Nephron progenitor cell (in vitro differentiated cells): ENCODE data around the gene BMPER.

Experiments
- DNase-seq: peaks from one replicate; pipeline ENCODE4 v3.0.0; 2021
- H3K27ac Mint-ChIP-seq: 2 replicates; pipeline ENCODE4 v1.8.0; 2021; ENCODE audit warnings: mild to moderate bottlenecking, moderate library complexity, mixed read lengths
- H3K27me3 Mint-ChIP-seq: 2 replicates; pipeline ENCODE4 v1.8.0; 2021; ENCODE audit warnings: mild to moderate bottlenecking, low read depth, mixed read lengths; ENCODE audit not compliant: poor library complexity
- H3K36me3 Mint-ChIP-seq: 2 replicates; pipeline ENCODE4 v1.8.0; 2021; ENCODE audit warnings: low read depth, mixed read lengths
- H3K4me1 Mint-ChIP-seq: 2 replicates; pipeline ENCODE4 v1.8.0; 2021; ENCODE audit warnings: mixed read lengths
- H3K4me3 Mint-ChIP-seq: 2 replicates; pipeline ENCODE4 v1.8.0; 2021; ENCODE audit warnings: mild to moderate bottlenecking, moderate library complexity, mixed read lengths
- H3K9me3 Mint-ChIP-seq: 2 replicates; pipeline ENCODE4 v1.8.0; 2021; ENCODE audit warnings: mild to moderate bottlenecking, moderate library complexity, mixed read lengths
- CTCF ChIP-seq: fragments of 200-600 bp; sonication (generic); IDR thresholded peaks from 2 replicates; pipeline ENCODE4 v1.5.0; 2021; ENCODE audit warnings: antibody characterized with exemption

Gene BMPER

DNA sequence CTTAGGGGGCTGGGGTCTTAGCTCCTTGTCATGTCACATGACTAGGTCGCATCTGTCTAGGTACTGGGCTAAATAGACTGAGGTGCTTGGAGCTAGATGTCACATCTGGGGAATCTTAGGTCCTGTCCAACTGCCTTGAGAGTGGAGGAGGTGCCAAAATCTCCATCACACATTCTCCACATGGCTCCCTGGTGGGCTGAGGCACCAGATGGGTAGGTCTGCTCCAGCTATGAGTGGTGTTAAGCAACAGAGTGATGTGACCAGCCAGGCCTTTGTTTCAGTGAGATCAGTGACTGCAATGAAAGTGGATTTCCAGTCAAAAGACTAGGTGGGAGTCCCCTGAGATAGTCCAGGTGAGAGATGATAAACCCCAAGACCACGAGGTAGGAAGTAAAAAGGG, 251.8 kb downstream of the BMPER start:
- H3K4me1 Mint-ChIP-seq: peaks cover 16% of the 10 kb centered on the region
- TF ChIP-seq CTCF: no peak
- H3K27ac Mint-ChIP-seq: no peak overlapping the region
- no peaks in the 10 kb centered on the region for H3K9me3 Mint-ChIP-seq
- no peak for DNase-seq
- H3K36me3 Mint-ChIP-seq: no peaks in the 10 kb centered on the region
- no peak overlapping the region for H3K4me3 Mint-ChIP-seq
- peaks cover 2% of the 10 kb centered on the region for H3K27me3 Mint-ChIP-seq

DNA sequence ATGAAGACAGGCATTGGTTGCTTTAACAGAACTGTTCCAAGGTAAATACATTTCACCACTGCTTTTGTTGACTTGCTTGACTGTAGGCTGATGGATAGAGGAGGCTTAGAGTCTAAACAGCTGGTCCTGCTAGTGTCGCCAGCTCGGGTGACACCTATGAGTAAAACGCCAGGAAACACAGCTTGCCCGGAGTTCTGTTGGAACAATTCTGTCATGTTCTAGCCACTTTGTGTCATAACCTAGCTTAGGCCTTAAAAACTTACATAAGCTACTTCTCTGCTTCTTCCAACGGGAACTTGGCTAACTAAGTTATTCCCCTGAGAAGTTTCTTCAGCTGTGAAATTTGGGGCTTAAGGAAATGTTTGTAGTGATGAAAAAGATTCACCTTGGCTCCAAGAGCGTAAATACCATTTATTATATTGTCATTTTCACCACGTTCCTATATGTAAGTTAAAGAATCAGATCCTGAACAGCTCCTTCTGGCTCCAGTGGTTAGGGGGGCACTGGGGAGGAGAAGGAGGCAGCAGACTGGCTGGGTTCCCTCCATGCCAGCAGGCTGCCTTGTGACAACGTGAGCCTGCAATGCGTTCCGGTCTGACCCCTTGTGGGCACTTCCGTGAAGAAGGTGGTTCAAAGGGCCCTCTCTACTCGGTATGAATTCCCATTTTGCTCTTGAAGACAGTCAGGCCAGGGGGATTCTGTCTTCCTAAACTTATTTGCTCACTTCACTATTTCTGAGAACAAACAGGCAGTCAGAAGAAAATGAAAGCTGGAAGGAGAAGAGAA, 253.2 kb downstream of the BMPER start:
- H3K9me3 Mint-ChIP-seq: no peaks in the 10 kb centered on the region
- DNase-seq: no peak
- H3K27me3 Mint-ChIP-seq: peaks cover 2% of the 10 kb centered on the region
- H3K36me3 Mint-ChIP-seq: no peaks in the 10 kb centered on the region
- no peak overlapping the region for H3K27ac Mint-ChIP-seq
- no peak for TF ChIP-seq CTCF
- no peak overlapping the region for H3K4me3 Mint-ChIP-seq
- H3K4me1 Mint-ChIP-seq: peaks cover 16% of the 10 kb centered on the region

DNA sequence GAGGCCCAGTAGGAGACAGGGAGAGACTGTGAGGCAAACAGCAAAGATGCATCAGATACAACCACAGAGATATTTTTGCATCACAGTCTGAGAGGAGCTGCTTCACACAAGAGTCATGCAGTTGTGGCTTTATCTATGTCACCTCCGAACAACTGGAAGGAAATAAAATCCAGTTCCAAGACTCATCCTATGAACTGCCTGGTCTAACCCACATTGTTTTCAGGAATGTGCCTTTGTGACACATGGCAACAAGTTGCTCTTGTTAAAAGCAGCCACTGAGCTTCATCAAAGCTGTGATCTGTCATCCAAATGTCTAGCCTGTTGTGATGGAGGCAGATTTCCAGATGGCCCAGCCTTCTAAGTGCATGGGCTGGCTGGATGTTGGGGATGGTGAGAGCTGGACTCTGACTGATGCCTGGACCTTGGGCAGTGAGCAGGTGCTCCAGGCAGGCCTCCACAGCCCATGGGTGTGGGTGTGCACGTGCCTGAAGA, 255.0 kb downstream of the BMPER start:
- no peak for TF ChIP-seq CTCF
- H3K4me3 Mint-ChIP-seq: no peak overlapping the region
- H3K4me1 Mint-ChIP-seq: peaks cover 16% of the 10 kb centered on the region
- H3K27ac Mint-ChIP-seq: no peak overlapping the region
- H3K9me3 Mint-ChIP-seq: peaks cover 5% of the 10 kb centered on the region
- no peak for DNase-seq
- no peaks in the 10 kb centered on the region for H3K36me3 Mint-ChIP-seq
- peaks cover 1% of the 10 kb centered on the region for H3K27me3 Mint-ChIP-seq

DNA sequence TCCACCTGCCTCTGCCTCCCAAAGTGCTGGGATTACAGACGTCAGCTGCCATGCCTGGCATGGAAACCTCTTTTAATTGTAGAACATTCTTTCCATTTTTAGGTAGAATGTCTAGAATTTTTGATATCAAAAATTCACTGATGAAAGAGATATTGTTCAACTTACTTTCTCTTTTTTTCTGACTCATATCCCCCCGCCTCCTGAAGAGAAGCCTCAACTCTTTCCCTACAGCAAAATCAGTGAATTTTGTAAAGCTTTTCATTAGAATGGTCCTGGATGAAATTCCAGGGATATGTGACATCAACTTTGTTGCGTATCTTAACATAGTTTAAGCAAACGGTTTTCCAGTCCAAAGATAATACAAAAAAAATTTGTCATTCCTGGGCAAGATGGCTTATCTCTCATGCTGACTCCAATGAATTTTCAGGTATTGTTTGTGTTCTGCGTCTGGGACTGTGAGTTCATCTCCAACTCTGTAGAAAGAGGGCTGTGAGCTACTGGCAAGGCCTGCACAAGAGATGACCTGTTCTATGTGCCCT, 256.8 kb downstream of the BMPER start:
- Mint-ChIP-seq H3K4me3 (no peak overlapping the region), H3K9me3 (peaks cover 5% of the 10 kb centered on the region), H3K27ac (no peak overlapping the region), H3K27me3 (no peaks in the 10 kb centered on the region), H3K4me1 (peaks cover 16% of the 10 kb centered on the region), H3K36me3 (no peaks in the 10 kb centered on the region)
- DNase-seq: no peak
- TF ChIP-seq CTCF: no peak

DNA sequence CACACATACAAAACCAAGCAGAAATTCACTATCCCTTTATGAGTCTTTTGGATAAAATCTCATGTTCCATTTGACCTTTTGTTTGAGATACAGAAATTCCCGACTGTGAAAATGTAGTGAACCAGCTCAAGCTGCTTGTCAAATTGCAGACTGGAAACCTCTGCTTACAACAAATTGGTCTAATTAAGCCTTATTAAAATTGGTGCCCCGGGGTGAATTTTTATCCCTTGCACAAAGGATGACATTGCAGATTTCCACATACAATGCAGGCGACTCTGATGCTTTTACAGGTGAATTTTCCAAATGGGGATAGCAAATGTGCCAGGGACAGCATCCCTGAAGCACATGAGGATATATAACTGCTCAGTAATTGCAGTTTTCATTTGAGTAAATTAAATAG, 257.3 kb downstream of the BMPER start:
- no peak for TF ChIP-seq CTCF
- H3K27ac Mint-ChIP-seq: no peak overlapping the region

DNA sequence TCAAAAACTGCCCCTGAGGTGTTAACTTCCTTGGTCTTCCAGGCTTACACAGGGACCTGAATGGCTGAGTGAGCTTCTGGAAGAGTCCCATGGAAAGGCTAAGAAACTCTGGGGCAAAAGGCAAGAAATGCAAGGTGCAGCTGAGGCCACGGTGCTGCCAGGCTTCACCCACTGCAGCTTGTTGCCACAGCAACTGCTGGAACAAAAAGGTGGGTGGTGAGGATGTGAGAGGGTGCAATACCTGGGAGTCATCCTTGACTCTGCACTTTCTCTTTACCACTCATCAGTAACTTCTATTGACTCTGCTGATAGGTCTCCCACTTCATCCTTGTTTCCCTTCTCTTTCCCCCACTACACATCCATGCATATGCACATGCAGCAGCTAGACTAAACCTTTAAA, 258.6 kb downstream of the BMPER start:
- TF ChIP-seq CTCF: no peak
- H3K27ac Mint-ChIP-seq: no peak overlapping the region

More for the DNA sequence above, 257.3 kb downstream of the BMPER start:
- no peak for DNase-seq
- no peaks in the 10 kb centered on the region for H3K36me3 Mint-ChIP-seq
- peaks cover 5% of the 10 kb centered on the region for H3K9me3 Mint-ChIP-seq
- no peak overlapping the region for H3K4me3 Mint-ChIP-seq
- peaks cover 14% of the 10 kb centered on the region for H3K4me1 Mint-ChIP-seq
- H3K27me3 Mint-ChIP-seq: no peaks in the 10 kb centered on the region

More for the DNA sequence above, 258.6 kb downstream of the BMPER start:
- Mint-ChIP-seq H3K4me3 (no peak overlapping the region), H3K36me3 (no peaks in the 10 kb centered on the region), H3K4me1 (peaks cover 1% of the 10 kb centered on the region), H3K27me3 (no peaks in the 10 kb centered on the region), H3K9me3 (peaks cover 14% of the 10 kb centered on the region)
- no peak for DNase-seq
